Dermis blood vessel endothelial cell (primary cell): Measurements from ENCODE around the gene CLIC1. TPM values are rescaled to one million over a fixed set of nuclear protein-coding genes. Genes with fewer than 3 reads are reported as not detected.

ENCODE experiments used
- DNase-seq: peaks from one replicate; pipeline ENCODE4 v3.0.0; 2010
- total RNA-seq: library from RNA; depleted of rRNA; stranded (reverse); fragments of >200 nt; gene quantifications from 2 replicates; pipeline ENCODE4 v1.2.3, GENCODE V29; 2014

Gene CLIC1
- total RNA-seq, 1 donor from 2014 or later = 615 TPM

- DNase-seq = no peak
These were observed 35.5 kb downstream of the CLIC1 start for GRCh38 chr6:31700740-31701401.

GRCh38 chr6:31697555-31697954, 38.8 kb downstream of the CLIC1 start:
- DNase-seq = no peak

GRCh38 chr6:31693535-31693934, 42.8 kb downstream of the CLIC1 start:
- no peak for DNase-seq

- DNase-seq = no peak
These were observed 43.4 kb downstream of the CLIC1 start for GRCh38 chr6:31692886-31693285.

GRCh38 chr6:31692353-31692752, 44.0 kb downstream of the CLIC1 start:
- DNase-seq = no peak

GRCh38 chr6:31691564-31692108, 44.7 kb downstream of the CLIC1 start:
- DNase-seq = no peak

GRCh38 chr6:31691078-31691463, 45.3 kb downstream of the CLIC1 start:
- DNase-seq = no peak

GRCh38 chr6:31690231-31691077, 45.9 kb downstream of the CLIC1 start:
- DNase-seq = no peak

- DNase-seq = peak; percentile 36
These were observed 46.9 kb downstream of the CLIC1 start for GRCh38 chr6:31689249-31690110.

- no peak for DNase-seq
These were observed 48.3 kb downstream of the CLIC1 start for GRCh38 chr6:31687860-31688693.

- no peak for DNase-seq
These were observed 49.0 kb downstream of the CLIC1 start for GRCh38 chr6:31687321-31687720.

GRCh38 chr6:31686483-31686882, 49.8 kb downstream of the CLIC1 start:
- DNase-seq = no peak

- no peak for DNase-seq
These were observed 52.7 kb downstream of the CLIC1 start for GRCh38 chr6:31683591-31683990.

GRCh38 chr6:31681135-31681671, 55.1 kb downstream of the CLIC1 start:
- peak; percentile 48 for DNase-seq

Other genes with a start within 250 kb of the CLIC1 start
- gene MICB, start 238.4 kb downstream of the CLIC1 start, total RNA-seq = 14.5 and 29.3 TPM in 2 replicates
- not detected in 2 replicates for gene MCCD1, start 207.6 kb downstream of the CLIC1 start, total RNA-seq
- 308 and 381 TPM in 2 replicates for gene DDX39B, start 194.5 kb downstream of the CLIC1 start, total RNA-seq
- 0.19 and 0.51 TPM in 2 replicates for gene ATP6V1G2, start 189.9 kb downstream of the CLIC1 start, total RNA-seq
- 21.0 and 30.8 TPM in 2 replicates for gene NFKBIL1, start 188.9 kb downstream of the CLIC1 start, total RNA-seq
- not detected in 2 replicates for gene LTA, start 164.2 kb downstream of the CLIC1 start, total RNA-seq
- gene TNF, start 161.0 kb downstream of the CLIC1 start, total RNA-seq = 0.17 TPM in 1 of 2 replicates, not detected in the other
- gene LTB, start 154.1 kb downstream of the CLIC1 start, total RNA-seq = 3.4 and 30.5 TPM in 2 replicates
- gene LST1, start 150.3 kb downstream of the CLIC1 start, total RNA-seq = 0.37 TPM in 1 of 2 replicates, not detected in the other
- gene NCR3, start 143.5 kb downstream of the CLIC1 start, total RNA-seq = not detected in 2 replicates
- gene AIF1, start 121.3 kb downstream of the CLIC1 start, total RNA-seq = not detected in 2 replicates
- gene PRRC2A, start 115.8 kb downstream of the CLIC1 start, total RNA-seq = 32.2 and 70.8 TPM in 2 replicates
- 133 and 309 TPM in 2 replicates for gene BAG6, start 83.9 kb downstream of the CLIC1 start, total RNA-seq
- gene APOM, start 80.6 kb downstream of the CLIC1 start, total RNA-seq = 0.34 and 0.37 TPM in 2 replicates
- gene C6orf47, start 75.8 kb downstream of the CLIC1 start, total RNA-seq = 20.6 and 28.6 TPM in 2 replicates
- gene GPANK1, start 71.5 kb downstream of the CLIC1 start, total RNA-seq = 11.9 and 12.9 TPM in 2 replicates
- 111 and 116 TPM in 2 replicates for gene CSNK2B, start 70.5 kb downstream of the CLIC1 start, total RNA-seq
- gene LY6G5B, start 66.6 kb downstream of the CLIC1 start, total RNA-seq = 1.8 and 3.2 TPM in 2 replicates
- 3.6 and 4.5 TPM in 2 replicates for gene LY6G5C, start 55.5 kb downstream of the CLIC1 start, total RNA-seq
- 60.7 and 66.9 TPM in 2 replicates for gene ABHD16A, start 33.2 kb downstream of the CLIC1 start, total RNA-seq
- not detected in 2 replicates for gene LY6G6F, start 29.7 kb downstream of the CLIC1 start, total RNA-seq
- not detected in 2 replicates for gene LY6G6D, start 21.2 kb downstream of the CLIC1 start, total RNA-seq
- not detected in 2 replicates for gene LY6G6C, start 14.8 kb downstream of the CLIC1 start, total RNA-seq
- gene MPIG6B, start 13.2 kb downstream of the CLIC1 start, total RNA-seq = not detected in 2 replicates
- gene DDAH2, start 7.2 kb downstream of the CLIC1 start, total RNA-seq = 126 and 150 TPM in 2 replicates
- gene MSH5, start 3.5 kb upstream of the CLIC1 start, total RNA-seq = 7.1 and 8.5 TPM in 2 replicates
- 1.4 and 2.4 TPM in 2 replicates for gene SAPCD1, start 26.1 kb upstream of the CLIC1 start, total RNA-seq
- 0.05 and 0.34 TPM in 2 replicates for gene VWA7, start 40.8 kb upstream of the CLIC1 start, total RNA-seq
- gene VARS1, start 59.2 kb upstream of the CLIC1 start, total RNA-seq = 39.7 and 116 TPM in 2 replicates
- gene LSM2, start 70.4 kb upstream of the CLIC1 start, total RNA-seq = 32.0 and 36.9 TPM in 2 replicates
- 0.51 and 0.85 TPM in 2 replicates for gene HSPA1L, start 78.8 kb upstream of the CLIC1 start, total RNA-seq
- gene HSPA1A, start 79.0 kb upstream of the CLIC1 start, total RNA-seq = 139 and 155 TPM in 2 replicates
- 68.8 and 71.5 TPM in 2 replicates for gene HSPA1B, start 91.2 kb upstream of the CLIC1 start, total RNA-seq
- gene NEU1, start 126.3 kb upstream of the CLIC1 start, total RNA-seq = 66.8 and 78.1 TPM in 2 replicates
- 0.05 and 0.17 TPM in 2 replicates for gene SLC44A4, start 142.5 kb upstream of the CLIC1 start, total RNA-seq
- gene EHMT2, start 161.2 kb upstream of the CLIC1 start, total RNA-seq = 45.9 and 58.9 TPM in 2 replicates
- gene ZBTB12, start 165.6 kb upstream of the CLIC1 start, total RNA-seq = 3.6 and 4.9 TPM in 2 replicates
- not detected in 2 replicates for gene C2, start 191.2 kb upstream of the CLIC1 start, total RNA-seq
- 1.6 and 2.0 TPM in 2 replicates for gene CFB, start 209.6 kb upstream of the CLIC1 start, total RNA-seq
- gene NELFE, start 222.4 kb upstream of the CLIC1 start, total RNA-seq = 111 and 114 TPM in 2 replicates
- gene SKIC2, start 222.6 kb upstream of the CLIC1 start, total RNA-seq = 37.3 and 48.2 TPM in 2 replicates
- gene DXO, start 235.6 kb upstream of the CLIC1 start, total RNA-seq = 12.8 and 14.6 TPM in 2 replicates
- 1.5 and 2.2 TPM in 2 replicates for gene C4A, start 245.5 kb upstream of the CLIC1 start, total RNA-seq